Measurements from ENCODE around the gene B9D2.

Gene B9D2

GRCh38 chr19:41325947-41326706, 37.8 kb downstream of the B9D2 start:
- DNase-seq = no peak

DNA sequence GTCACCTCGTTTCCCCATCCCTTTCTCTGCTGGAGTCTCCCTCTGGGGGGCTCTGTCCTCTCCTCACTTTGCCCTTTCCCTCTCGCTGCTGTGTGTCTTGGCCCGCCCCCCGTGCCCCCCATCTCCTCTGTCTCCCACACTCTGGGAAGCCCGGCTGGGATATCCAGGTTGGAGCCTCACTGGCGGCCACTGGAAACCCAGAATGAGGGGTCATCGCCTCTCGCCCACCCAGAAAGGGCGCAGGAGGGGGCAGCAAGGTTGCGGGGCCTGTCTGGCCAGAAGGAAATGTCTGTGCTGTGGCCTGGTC, 38.4 kb downstream of the B9D2 start:
- no peak for DNase-seq

DNA sequence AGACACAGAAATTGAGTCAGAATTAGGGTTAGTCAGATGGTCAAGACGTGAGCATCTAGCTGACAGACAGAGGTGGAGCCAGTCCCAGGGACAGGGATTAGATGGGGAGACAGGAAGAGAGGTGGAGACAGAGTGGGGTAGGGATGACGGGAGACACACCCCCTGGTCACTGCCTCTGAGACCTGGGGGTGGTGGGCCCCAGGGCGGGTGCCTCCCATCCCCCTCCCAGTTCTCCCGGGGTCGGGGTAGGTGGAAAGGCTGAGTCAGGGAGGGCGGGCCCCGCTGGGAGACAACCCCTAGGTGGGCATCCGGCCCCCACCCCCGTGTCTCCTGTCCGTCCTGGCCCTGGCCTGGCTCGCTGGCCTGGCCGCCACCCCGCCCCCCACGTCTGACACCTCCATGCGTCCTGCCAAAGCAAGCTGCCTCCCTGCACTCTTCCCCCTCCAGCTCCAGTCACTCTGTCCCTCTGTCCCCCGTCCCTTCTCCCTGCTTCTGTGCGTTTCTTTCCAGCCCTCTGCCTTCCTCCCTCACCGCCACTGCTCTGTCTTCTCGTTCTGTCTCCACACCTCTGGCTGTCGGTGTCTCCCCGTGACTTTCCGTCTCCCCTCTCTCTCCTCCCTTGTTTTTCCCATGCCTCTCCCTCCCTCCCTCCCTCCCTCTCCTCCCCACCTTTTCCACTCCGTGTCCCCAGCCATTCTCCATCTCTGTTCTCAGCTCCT, 38.9 kb downstream of the B9D2 start:
- no peak for DNase-seq

- no peak for DNase-seq
These were observed 39.7 kb downstream of the B9D2 start for GRCh38 chr19:41324231-41324702.

GRCh38 chr19:41323430-41324125, 40.4 kb downstream of the B9D2 start:
- no peak for DNase-seq

- no peak for DNase-seq
These were observed 40.9 kb downstream of the B9D2 start for GRCh38 chr19:41323023-41323422.

DNA sequence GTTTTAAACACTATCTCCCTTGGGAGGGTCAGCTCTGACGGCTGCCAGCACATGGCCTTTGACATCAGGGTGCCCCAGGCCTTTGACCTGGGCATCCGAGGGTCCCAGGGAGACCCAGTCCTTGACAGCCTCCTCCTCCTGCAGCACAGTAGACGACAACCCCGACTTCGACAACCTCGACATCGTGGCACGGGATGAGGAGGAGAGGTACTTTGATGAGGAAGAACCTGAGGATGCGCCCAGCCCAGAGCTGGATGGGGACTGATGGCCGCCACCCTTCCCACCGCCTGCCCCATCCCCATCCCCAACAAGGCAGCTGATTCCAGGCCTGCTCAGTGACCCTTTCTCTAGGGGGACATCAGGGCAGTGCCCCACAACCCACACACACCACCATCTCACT, 41.5 kb downstream of the B9D2 start:
- no peak for DNase-seq

DNA sequence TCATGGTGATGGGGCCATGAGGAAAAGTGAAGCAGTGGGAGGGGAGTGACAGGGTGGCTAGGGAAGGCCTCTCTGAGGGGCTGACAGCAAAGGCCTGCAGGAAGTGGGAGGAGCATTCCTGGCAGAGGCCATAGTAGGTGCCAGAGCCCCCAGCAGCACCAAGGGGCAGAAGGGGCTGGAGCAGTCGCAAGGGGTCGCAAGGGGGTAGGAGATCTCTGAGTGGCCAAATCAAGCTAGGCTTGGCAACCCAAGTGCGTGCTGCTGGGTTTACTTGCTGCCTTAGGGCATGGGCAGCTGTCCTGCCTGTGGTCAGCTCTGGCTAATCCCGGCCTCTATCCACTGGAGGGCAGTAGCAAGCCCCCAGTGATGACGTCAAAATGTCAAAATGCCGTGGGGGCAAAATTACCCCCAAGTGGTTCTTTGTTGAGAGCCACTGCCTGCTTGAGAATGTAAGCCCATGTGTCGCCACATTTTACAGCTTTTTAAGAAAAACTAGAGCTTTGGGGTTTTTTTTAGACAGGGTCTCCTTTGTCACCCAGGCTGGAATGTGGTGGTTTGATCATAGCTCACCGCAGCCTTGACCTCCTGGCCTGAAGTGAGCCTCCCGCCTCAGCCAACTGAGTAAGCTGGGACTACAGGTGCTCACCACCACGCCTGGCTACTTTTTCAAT, 42.2 kb downstream of the B9D2 start:
- no peak for DNase-seq

DNA sequence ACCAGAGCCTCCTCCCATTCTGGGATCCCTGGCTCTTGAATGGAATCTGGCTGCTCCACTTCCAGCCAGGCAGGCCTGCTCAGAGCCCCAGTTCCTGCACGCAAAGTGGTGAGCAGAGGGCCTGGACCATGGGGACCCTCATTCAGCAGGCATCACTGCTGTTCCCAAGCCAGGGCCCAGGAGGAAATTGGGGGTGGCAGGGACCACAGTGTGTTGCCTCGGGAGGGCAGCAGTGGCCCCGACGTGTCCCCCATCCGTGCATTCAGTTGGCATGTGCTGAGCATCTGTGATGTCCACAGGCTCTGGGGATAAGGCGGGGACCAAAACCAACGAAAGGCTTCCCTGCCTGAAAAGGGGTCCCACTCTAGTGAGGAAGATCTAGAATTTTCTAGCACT, 42.7 kb downstream of the B9D2 start:
- DNase-seq = no peak

DNA sequence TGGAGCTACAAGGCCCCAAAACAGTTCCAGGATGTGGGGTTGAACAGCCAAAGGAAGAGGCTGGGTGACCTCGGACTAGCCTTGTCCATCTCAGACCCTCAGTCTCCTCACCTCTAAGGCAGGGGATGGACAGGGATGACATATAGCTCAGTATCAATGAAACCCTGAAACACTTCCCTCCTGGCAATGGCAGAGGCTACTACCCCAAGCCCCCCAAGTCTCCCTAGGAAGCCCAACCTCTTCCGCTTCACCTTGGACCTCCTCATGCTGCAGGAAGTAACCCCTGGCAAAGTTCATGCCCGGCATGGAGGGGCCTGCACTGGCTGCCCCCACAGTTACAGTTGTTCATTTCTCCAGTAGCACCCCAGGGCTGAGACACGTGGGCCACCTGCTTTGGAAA, 43.4 kb downstream of the B9D2 start:
- no peak for DNase-seq

- DNase-seq = no peak
These were observed 43.8 kb downstream of the B9D2 start for GRCh38 chr19:41320185-41320518.

GRCh38 chr19:41319500-41320184, 44.3 kb downstream of the B9D2 start:
- no peak for DNase-seq

DNA sequence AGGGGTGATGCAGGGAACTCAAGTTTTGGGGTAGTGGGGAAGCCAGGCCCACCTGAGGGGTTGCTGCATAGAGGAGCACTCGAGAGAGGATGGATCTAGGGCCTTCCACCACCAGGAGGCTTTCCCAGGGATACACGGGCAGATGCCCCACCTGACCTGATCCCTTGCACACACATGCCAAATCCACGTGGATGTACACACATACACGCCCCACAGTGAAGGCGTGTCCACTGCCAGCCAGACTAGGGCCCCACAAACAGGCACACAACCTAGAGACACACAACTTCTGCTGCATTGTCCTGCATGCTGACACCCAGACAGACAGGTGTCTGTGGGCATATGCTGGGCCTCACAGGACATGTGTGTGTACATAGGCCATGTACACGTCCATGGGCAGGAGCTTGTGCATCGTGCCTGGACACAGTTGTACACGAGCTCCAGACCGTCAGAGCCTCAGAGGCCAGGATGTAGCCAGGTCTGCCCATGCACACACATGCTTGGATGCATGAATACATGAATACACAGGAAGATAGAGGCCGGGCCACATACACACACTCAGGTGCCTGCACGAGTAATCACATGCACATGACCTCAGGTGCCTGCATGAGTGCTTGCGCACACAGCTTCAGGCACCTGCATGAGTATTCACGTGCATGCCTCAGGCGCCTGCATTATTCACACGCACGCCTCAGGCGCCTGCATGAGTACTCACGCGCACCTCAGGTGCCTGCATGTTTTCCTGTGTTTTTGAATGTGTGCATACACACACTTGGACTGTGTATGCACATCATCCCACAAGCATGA, 45.1 kb downstream of the B9D2 start:
- DNase-seq = no peak

GRCh38 chr19:41316306-41316920, 47.5 kb downstream of the B9D2 start:
- no peak for DNase-seq

DNA sequence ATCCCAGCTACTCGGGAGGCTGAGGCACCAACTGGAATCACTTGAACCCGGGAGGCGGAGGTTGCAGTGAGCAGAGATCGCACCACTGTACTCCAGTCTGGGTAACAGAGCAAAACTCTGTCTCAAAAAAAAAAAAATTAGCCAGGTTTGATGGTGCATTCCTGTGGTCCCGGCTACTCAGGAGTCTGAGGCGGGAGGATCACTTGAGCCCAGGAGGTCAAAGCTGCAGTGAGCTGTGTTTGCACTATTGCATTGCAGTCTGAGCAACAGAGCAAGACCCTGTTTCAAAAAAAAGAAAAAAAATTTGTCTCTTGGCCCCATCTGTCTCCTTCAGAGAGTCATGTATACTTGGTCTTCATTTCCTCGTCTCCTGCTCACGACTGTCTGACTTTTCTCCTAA, 52.3 kb downstream of the B9D2 start:
- no peak for DNase-seq

- no peak for DNase-seq
These were observed 52.9 kb downstream of the B9D2 start for GRCh38 chr19:41311072-41311471.

GRCh38 chr19:41310033-41310831, 53.7 kb downstream of the B9D2 start, which contains the start of gene CCDC97:
CCDC97 (plus strand) TSS chr19:41310172; CDS start chr19:41310311, 139 bp downstream.
- peak; percentile 89 for DNase-seq

GRCh38 chr19:41309180-41310032, 54.5 kb downstream of the B9D2 start:
- no peak for DNase-seq

DNA sequence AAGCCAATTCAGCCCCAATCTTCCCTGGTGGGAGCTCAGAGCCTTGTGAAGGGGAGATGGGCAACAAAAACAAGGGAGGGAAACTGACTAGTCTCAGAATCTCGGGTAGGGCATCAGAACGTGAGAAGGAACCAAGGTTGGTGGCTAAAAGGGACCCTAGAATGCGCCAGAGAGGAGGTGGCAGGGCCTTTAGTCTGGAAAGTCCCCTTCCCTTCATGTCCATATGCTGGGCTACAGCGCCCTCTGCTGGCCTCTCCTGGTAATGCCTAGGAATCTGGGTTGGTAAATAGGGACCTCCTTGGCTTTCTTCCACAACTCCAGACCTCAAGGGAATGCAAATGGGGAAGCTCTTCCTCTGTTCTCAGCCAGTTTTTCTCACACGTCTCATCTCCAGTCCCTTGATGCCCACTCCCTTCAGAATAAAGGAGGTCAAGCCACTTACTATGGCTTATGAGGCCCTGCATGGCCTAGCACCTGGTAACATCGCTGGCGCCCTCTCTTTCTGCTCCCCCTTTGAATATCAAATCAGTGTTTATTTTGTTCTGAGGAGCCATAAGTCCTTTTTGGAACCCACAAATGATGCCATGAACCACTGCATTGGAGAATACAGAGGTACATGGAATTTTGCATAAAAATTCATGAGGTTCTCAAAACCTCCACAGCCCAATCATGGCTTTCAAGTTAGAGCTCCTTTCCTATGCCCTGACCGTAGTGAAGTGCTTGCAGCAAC, 55.3 kb downstream of the B9D2 start:
- peak; percentile 95 for DNase-seq

Data from activated CD4-positive, CD25-positive, alpha-beta regulatory T cell treated with anti-CD3 and anti-CD28 coated beads, Interleukin-2, amount 50 U/mL, for 72 hours (primary cell).